ENCODE measurements around the gene DCBLD1. TPM values are rescaled to one million over a fixed set of nuclear protein-coding genes. Genes with fewer than 3 reads are reported as not detected.
"Not testable (repeated sequence)": the region's sequence is repeated elsewhere in the genome, so short reads cannot be mapped to it uniquely, and the experiment has no call there.

DCBLD1 gene
- total RNA-seq, 2 experiments from 2014 or later = 4.4 to 4.5 TPM

DNA sequence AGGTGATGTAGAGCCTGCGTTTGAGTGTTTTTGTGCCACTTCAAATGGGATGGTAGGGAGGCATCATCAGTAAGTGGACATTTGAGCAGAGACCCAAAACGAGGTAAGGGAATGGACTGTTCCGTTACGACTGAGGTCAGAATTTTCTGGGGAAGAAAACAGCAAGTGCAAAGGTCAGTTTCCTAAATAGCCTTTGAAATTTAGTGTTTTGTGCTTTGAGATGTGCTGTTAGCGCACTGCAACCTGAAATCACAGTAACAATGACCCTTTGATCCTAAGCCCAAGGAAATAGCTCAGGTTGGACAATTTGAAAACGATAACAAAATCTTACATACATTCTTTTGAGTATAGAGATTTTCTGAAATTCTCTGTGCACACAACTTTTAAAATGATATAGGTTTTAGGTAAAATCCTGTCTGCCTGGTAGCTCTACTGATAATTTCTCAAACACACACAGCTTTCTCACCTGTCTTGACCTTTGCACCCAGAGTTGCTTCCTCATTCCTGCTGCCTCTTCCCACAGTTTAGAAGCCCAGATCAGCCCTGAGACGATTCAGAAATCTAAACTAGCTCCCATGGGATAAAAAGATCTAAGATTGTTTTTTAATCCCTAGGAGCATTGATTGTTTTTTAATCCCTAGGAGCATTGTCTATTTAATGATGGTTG is 22.1 kb downstream of the DCBLD1 start:
- H3K36me3 Mint-ChIP-seq = no peaks in the 10 kb centered on the region
- no peaks in the 10 kb centered on the region for H3K27me3 Mint-ChIP-seq
- no peaks in the 10 kb centered on the region for H3K4me1 Mint-ChIP-seq (ENCODE audit: low read depth)
- no peak overlapping the region for H3K27ac Mint-ChIP-seq
- intact Hi-C loops (cut with micrococcal nuclease) = no loop called here
- DNase-seq = no peak
- H3K9me3 Mint-ChIP-seq = no peaks in the 10 kb centered on the region
- POLR2A ChIA-PET = no interaction called here
- CTCF ChIA-PET = no interaction called here
- no peak overlapping the region for H3K4me3 Mint-ChIP-seq

DNA sequence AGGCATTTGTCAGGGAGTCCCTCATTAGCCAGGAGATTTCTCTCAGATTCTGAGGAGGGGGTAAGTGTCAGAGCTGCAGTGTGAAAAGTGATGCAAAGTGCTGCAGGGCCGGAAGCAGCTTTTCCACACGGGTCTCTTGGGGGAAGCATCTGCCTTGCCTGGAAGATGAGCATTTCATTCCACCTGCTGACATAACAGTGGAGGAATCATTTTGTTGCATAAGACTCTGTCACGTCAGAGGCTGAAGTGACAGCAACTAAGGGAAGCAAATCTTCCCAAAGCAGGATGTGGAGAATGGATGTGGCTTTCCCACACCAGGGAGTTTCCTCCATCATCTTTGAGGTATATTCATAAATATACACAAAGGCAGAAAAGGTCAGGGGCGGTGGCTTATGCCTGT is 22.8 kb downstream of the DCBLD1 start:
- H3K4me3 Mint-ChIP-seq = no peak overlapping the region
- H3K27ac Mint-ChIP-seq = no peak overlapping the region
- no peaks in the 10 kb centered on the region for H3K4me1 Mint-ChIP-seq (ENCODE audit: low read depth)
- POLR2A ChIA-PET = no interaction called here
- intact Hi-C loops (cut with micrococcal nuclease) = no loop called here
- DNase-seq = no peak
- no peaks in the 10 kb centered on the region for H3K9me3 Mint-ChIP-seq
- no peaks in the 10 kb centered on the region for H3K36me3 Mint-ChIP-seq
- CTCF ChIA-PET = no interaction called here
- H3K27me3 Mint-ChIP-seq = no peaks in the 10 kb centered on the region

DNA sequence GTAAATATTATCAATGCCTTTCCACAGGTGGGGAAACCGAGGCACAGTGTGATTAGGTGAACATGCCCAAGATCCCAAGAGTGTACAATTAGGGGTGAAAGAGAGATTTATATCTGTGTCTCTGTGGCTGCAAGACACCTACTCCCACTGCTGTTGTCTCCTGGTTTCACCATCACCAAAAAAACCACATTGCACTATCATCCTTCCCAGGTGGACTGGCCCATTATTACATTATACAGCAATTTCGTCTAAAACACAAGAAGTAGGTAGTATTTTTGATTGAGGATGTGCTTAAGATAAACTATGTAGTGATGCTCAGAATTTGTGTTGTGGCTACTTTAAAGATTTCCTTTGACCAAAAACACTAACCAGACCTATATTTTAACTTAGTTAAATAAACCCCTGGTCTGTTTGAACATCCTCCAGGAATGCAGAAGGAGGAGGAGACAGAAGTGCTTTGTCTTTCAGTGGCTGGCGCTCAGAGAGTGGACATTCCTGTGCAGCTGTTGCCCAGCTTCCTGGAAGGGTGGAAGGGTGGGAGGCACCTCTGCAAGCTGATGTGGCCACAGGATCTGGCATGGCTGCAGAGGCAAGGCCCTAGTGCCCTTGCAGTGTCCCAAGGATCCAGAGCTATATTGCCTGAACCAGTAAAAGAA is 23.8 kb downstream of the DCBLD1 start:
- Mint-ChIP-seq H3K9me3 (no peaks in the 10 kb centered on the region), H3K36me3 (no peaks in the 10 kb centered on the region), H3K27ac (no peak overlapping the region), H3K4me3 (no peak overlapping the region), H3K4me1 (ENCODE audit: low read depth) (no peaks in the 10 kb centered on the region), H3K27me3 (no peaks in the 10 kb centered on the region)
- ChIA-PET POLR2A (no interaction called here), CTCF (no interaction called here)
- intact Hi-C loops (cut with micrococcal nuclease) = no loop called here
- DNase-seq = no peak

DNA sequence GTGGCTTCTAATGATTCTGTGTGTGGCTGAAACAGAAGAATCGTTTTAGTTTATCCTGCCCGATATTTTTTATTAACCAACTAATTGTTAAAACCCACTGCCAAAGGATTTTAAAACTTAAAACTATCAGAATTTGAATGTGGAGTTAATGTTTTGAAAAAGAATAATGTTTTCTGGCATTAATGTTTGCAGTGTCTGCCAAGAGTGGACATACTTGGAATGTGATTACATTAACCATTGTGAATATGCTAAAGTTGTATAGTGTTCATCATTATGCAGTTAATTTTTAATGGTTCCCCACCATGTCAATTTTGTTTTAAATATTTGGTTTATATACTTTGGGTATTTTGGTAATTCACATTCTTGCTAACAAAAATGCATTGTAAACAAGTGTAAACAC is 24.4 kb downstream of the DCBLD1 start:
- H3K4me3 Mint-ChIP-seq = no peak overlapping the region
- no peaks in the 10 kb centered on the region for H3K36me3 Mint-ChIP-seq
- intact Hi-C loops (cut with micrococcal nuclease) = no loop called here
- ChIA-PET POLR2A (no interaction called here), CTCF (no interaction called here)
- no peaks in the 10 kb centered on the region for H3K4me1 Mint-ChIP-seq (ENCODE audit: low read depth)
- no peak overlapping the region for H3K27ac Mint-ChIP-seq
- no peaks in the 10 kb centered on the region for H3K27me3 Mint-ChIP-seq
- no peak for DNase-seq
- no peaks in the 10 kb centered on the region for H3K9me3 Mint-ChIP-seq

GRCh38 chr6:117508450-117508971 is 26.0 kb downstream of the DCBLD1 start:
- CTCF ChIA-PET = no interaction called here
- Mint-ChIP-seq H3K4me1 (ENCODE audit: low read depth) (no peaks in the 10 kb centered on the region), H3K27me3 (no peaks in the 10 kb centered on the region), H3K4me3 (no peak overlapping the region), H3K27ac (no peak overlapping the region), H3K36me3 (no peaks in the 10 kb centered on the region), H3K9me3 (no peaks in the 10 kb centered on the region)
- POLR2A ChIA-PET = interaction anchor here (0.6 kb wide), 1 partner anchor 58 kb away, joined by 3 read pairs; no protein-coding TSS in a partner anchor
- intact Hi-C loops (cut with micrococcal nuclease) = no loop called here
- DNase-seq = no peak

DNA sequence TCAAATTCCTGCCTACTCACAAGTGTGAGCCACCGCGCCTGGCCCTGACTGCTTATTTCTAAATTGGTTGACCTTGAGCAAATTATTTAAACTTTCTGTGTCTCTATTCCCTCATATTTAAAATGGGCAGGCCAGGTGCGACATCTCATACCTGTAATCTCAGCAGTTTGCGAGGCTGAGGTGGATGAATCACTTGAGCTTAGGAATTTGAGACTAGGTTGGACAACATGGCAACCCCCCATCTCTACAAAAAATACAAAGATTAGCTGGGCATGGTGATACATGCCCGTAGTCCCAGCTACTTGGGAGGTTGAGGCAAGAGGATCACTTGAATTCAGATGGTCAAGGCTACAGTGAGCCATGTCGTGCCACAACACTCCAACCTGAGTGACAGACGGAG is 26.5 kb downstream of the DCBLD1 start:
- Mint-ChIP-seq H3K27ac (no peak overlapping the region), H3K27me3 (no peaks in the 10 kb centered on the region), H3K36me3 (no peaks in the 10 kb centered on the region), H3K4me3 (no peak overlapping the region), H3K9me3 (no peaks in the 10 kb centered on the region), H3K4me1 (ENCODE audit: low read depth) (no peaks in the 10 kb centered on the region)
- CTCF ChIA-PET = no interaction called here
- no peak for DNase-seq
- intact Hi-C loops (cut with micrococcal nuclease) = no loop called here
- POLR2A ChIA-PET = no interaction called here

- Mint-ChIP-seq H3K9me3 (no peaks in the 10 kb centered on the region), H3K4me1 (ENCODE audit: low read depth) (no peaks in the 10 kb centered on the region), H3K27me3 (no peaks in the 10 kb centered on the region), H3K36me3 (no peaks in the 10 kb centered on the region), H3K27ac (no peak overlapping the region), H3K4me3 (no peak overlapping the region)
- no peak for DNase-seq
- CTCF ChIA-PET = interaction anchor here (1.0 kb wide), 1 partner anchor 62 kb away, joined by 3 read pairs; no protein-coding TSS in a partner anchor
- intact Hi-C loops (cut with micrococcal nuclease) = no loop called here
- POLR2A ChIA-PET = no interaction called here
Observed at GRCh38 chr6:117512056-117512828, 29.8 kb downstream of the DCBLD1 start.

- CTCF ChIA-PET = interaction anchor here (1.0 kb wide), 1 partner anchor 63 kb away, joined by 3 read pairs; no protein-coding TSS in a partner anchor
- no peak for DNase-seq
- H3K9me3 Mint-ChIP-seq = no peaks in the 10 kb centered on the region
- intact Hi-C loops (cut with micrococcal nuclease) = no loop called here
- H3K4me3 Mint-ChIP-seq = no peak overlapping the region
- no peaks in the 10 kb centered on the region for H3K36me3 Mint-ChIP-seq
- no peak overlapping the region for H3K27ac Mint-ChIP-seq
- no peaks in the 10 kb centered on the region for H3K4me1 Mint-ChIP-seq (ENCODE audit: low read depth)
- no peaks in the 10 kb centered on the region for H3K27me3 Mint-ChIP-seq
- POLR2A ChIA-PET = no interaction called here
Observed at GRCh38 chr6:117512987-117513573, 30.6 kb downstream of the DCBLD1 start.

- no peak overlapping the region for H3K27ac Mint-ChIP-seq
- no peak for DNase-seq
- no peaks in the 10 kb centered on the region for H3K36me3 Mint-ChIP-seq
- intact Hi-C loops (cut with micrococcal nuclease) = no loop called here
- no peaks in the 10 kb centered on the region for H3K27me3 Mint-ChIP-seq
- H3K9me3 Mint-ChIP-seq = no peaks in the 10 kb centered on the region
- ChIA-PET CTCF (no interaction called here), POLR2A (no interaction called here)
- no peak overlapping the region for H3K4me3 Mint-ChIP-seq
- no peaks in the 10 kb centered on the region for H3K4me1 Mint-ChIP-seq (ENCODE audit: low read depth)
Observed at GRCh38 chr6:117513778-117514365, 31.4 kb downstream of the DCBLD1 start.

- H3K4me3 Mint-ChIP-seq = no peak overlapping the region
- intact Hi-C loops (cut with micrococcal nuclease) = no loop called here
- H3K36me3 Mint-ChIP-seq = no peaks in the 10 kb centered on the region
- no peaks in the 10 kb centered on the region for H3K4me1 Mint-ChIP-seq (ENCODE audit: low read depth)
- no peaks in the 10 kb centered on the region for H3K9me3 Mint-ChIP-seq
- no peaks in the 10 kb centered on the region for H3K27me3 Mint-ChIP-seq
- CTCF ChIA-PET = no interaction called here
- POLR2A ChIA-PET = no interaction called here
- no peak overlapping the region for H3K27ac Mint-ChIP-seq
- DNase-seq = no peak
Observed at GRCh38 chr6:117514655-117515054, 32.2 kb downstream of the DCBLD1 start.

DNA sequence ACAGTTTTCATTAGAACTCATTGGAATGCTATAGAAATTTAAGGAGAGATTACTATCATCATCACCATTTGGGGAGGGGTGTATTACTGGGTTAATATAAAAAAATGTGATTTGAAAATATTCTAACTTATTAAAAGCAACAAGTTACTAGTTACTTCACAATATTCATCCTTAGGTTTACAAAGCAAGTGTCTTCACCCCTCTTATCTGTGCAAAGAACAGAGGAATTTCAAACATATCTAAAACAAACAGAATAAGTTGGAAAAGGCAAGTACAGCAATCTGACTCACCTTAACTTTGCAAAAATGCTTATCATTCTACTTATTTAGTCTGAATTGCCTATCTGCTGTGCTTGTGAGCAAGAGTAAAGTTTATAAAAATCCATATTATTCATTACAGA is 32.9 kb downstream of the DCBLD1 start:
- POLR2A ChIA-PET = no interaction called here
- Mint-ChIP-seq H3K36me3 (no peaks in the 10 kb centered on the region), H3K27me3 (no peaks in the 10 kb centered on the region), H3K4me1 (ENCODE audit: low read depth) (no peaks in the 10 kb centered on the region), H3K4me3 (no peak overlapping the region), H3K27ac (no peak overlapping the region), H3K9me3 (no peaks in the 10 kb centered on the region)
- intact Hi-C loops (cut with micrococcal nuclease) = no loop called here
- CTCF ChIA-PET = no interaction called here
- DNase-seq = no peak

GRCh38 chr6:117517995-117518394 is 35.5 kb downstream of the DCBLD1 start:
- H3K9me3 Mint-ChIP-seq; H3K4me3 Mint-ChIP-seq; H3K36me3 Mint-ChIP-seq; POLR2A ChIA-PET; H3K27me3 Mint-ChIP-seq; H3K27ac Mint-ChIP-seq; CTCF ChIA-PET; intact Hi-C loops (cut with micrococcal nuclease); DNase-seq; H3K4me1 Mint-ChIP-seq (ENCODE audit: low read depth): not testable (repeated sequence)

Measured in activated CD4-positive, alpha-beta memory T cell treated with anti-CD3 and anti-CD28 coated beads for 36 hours (primary cell).